GM19035 (cell line): ENCODE data around the gene MGP.

ENCODE experiments used
- ATAC-seq: cut with Tn5 transposase; IDR thresholded peaks from one replicate; pipeline ENCODE4 v1.9.1; 2021; ENCODE audit not compliant: unreplicated experiment

Gene MGP

GRCh38 chr12:14833336-14833735 lies 52.3 kb downstream of the MGP start:
- ATAC-seq, result no peak
